Stimulated activated CD4-positive, alpha-beta T cell treated with anti-CD3 and anti-CD28 coated beads, TNF-alpha, amount 100 ng/mL, for 48 hours (primary cell): ENCODE measurements around the gene TPRG1.

Experiments used
- DNase-seq, 3 donors: peaks; one replicate each; pipeline ENCODE4 v3.0.0-alpha.2; 2020; ENCODE audit warnings: low read depth in 3 of 3

TPRG1 gene

GRCh38 chr3:189171707-189172106 lies at the start of gene TPRG1:
Gene TPRG1, plus strand, starts transcription at chr3:189171971. Its CDS starts 35,414 bp downstream, at chr3:189207385.
- DNase-seq = no peak

- DNase-seq = no peak
These were observed 49.7 kb upstream of the TPRG1 start for GRCh38 chr3:189122110-189122509.

GRCh38 chr3:189122526-189123205 lies 49.1 kb upstream of the TPRG1 start:
- no peak for DNase-seq

- DNase-seq = no peak
These were observed 48.0 kb upstream of the TPRG1 start for GRCh38 chr3:189123595-189124387.

GRCh38 chr3:189132231-189132671 lies 39.5 kb upstream of the TPRG1 start:
- DNase-seq = peak; percentile 30 to 67 (median 35)

- no peak for DNase-seq
These were observed 38.9 kb upstream of the TPRG1 start for GRCh38 chr3:189132839-189133238.

GRCh38 chr3:189133768-189134167 lies 38.0 kb upstream of the TPRG1 start:
- no peak for DNase-seq

- no peak for DNase-seq
These were observed 34.4 kb upstream of the TPRG1 start for GRCh38 chr3:189137416-189137815.

GRCh38 chr3:189138901-189139610 lies 32.7 kb upstream of the TPRG1 start:
- DNase-seq = no peak

- DNase-seq = no peak
These were observed 32.2 kb upstream of the TPRG1 start for GRCh38 chr3:189139611-189139940.

GRCh38 chr3:189142527-189142926 lies 29.2 kb upstream of the TPRG1 start:
- DNase-seq = no peak

GRCh38 chr3:189143321-189143720 lies 28.4 kb upstream of the TPRG1 start:
- no peak for DNase-seq

- DNase-seq = no peak
These were observed 28.0 kb upstream of the TPRG1 start for GRCh38 chr3:189143771-189144170.

- DNase-seq = no peak
These were observed 27.1 kb upstream of the TPRG1 start for GRCh38 chr3:189144645-189145044.

- DNase-seq = no peak
These were observed 24.9 kb upstream of the TPRG1 start for GRCh38 chr3:189146848-189147247.

GRCh38 chr3:189148081-189148507 lies 23.7 kb upstream of the TPRG1 start:
- peak in 2 of 3 donors; percentile 37 to 38 for DNase-seq

GRCh38 chr3:189149203-189149602 lies 22.6 kb upstream of the TPRG1 start:
- no peak for DNase-seq

- no peak for DNase-seq
These were observed 14.4 kb upstream of the TPRG1 start for GRCh38 chr3:189157232-189158007.

GRCh38 chr3:189158034-189158433 lies 13.7 kb upstream of the TPRG1 start:
- DNase-seq = no peak

GRCh38 chr3:189160519-189161309 lies 11.1 kb upstream of the TPRG1 start:
- DNase-seq = no peak

GRCh38 chr3:189165092-189165612 lies 6.6 kb upstream of the TPRG1 start:
- DNase-seq = no peak
